GM18873 (cell line): ENCODE data around the gene DALRD3.
A peak's percentile ranks its signal among the peaks of the same experiment; 100 is the strongest.
"Not testable (repeated sequence)": the region's sequence is repeated elsewhere in the genome, so short reads cannot be mapped to it uniquely, and the experiment has no call there.

ENCODE experiments used
- ATAC-seq: cut with Tn5 transposase; IDR thresholded peaks from one replicate; pipeline ENCODE4 v1.9.1; 2021; ENCODE audit warnings: mild to moderate bottlenecking, moderate library complexity, moderate number of reproducible peaks; ENCODE audit not compliant: unreplicated experiment, low FRiP score

Gene DALRD3

DNA sequence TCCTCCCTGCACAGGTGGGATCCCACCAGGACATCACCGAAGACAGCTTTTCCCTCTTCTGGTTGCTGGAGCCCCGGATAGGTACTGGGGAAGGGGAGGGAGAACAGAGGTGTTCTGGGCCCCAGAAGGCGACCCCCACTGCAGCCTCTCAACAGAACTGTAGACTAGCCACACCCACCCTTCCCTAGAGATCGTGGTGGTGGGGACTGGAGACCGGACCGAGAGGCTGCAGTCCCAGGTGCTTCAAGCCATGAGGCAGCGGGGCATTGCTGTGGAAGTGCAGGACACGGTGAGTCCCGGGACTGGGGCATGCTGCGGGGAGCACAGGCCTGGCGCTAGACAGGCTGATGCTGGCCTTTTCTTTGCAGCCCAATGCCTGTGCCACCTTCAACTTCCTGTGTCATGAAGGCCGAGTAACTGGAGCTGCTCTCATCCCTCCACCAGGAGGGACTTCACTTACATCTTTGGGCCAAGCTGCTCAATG, 4.3 kb upstream of the DALRD3 start:
- ATAC-seq, result no peak

DNA sequence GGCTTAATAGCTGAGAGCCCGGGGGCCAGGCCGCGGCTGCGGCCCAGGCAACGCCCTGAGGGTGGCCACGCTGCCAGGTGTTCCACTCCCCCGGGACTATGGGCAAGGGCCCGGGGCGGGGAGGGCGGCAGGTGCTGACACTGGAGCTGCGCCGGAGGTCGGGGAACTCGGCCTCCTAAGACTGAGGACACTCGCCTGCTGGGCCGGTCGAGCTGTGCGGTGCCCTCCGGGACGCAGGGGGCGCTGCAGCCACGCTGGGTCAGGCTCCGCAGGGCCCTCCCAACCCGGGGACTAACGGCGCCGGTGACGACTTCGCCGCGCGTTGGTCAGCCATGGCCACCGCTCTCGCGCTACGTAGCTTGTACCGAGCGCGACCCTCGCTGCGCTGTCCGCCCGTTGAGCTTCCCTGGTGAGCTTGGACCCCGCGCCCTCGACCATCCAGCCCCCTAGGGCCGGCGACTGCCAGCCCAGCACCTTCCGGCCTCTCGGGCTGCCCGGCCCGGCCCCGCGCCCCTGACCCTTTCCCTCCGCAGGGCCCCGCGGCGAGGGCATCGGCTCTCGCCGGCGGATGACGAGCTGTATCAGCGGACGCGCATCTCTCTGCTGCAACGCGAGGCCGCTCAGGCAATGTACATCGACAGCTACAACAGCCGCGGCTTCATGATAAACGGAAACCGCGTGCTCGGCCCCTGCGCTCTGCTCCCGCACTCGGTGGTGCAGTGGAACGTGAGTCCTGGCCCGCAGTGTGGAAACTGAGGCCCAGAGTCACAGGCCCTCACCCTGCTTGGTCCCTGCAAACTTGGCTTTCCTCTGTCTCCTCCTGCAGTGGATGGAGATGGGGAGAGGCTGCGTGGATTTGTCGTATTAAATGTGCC, 3.7 kb upstream of the DALRD3 start, which contains the start of gene NDUFAF3:
Gene NDUFAF3, plus strand, starts transcription at position 309 of the 875 bp plus-strand sequence. Its CDS starts 24 bp downstream, at position 333.
- ATAC-seq, result peak; percentile 54

DNA sequence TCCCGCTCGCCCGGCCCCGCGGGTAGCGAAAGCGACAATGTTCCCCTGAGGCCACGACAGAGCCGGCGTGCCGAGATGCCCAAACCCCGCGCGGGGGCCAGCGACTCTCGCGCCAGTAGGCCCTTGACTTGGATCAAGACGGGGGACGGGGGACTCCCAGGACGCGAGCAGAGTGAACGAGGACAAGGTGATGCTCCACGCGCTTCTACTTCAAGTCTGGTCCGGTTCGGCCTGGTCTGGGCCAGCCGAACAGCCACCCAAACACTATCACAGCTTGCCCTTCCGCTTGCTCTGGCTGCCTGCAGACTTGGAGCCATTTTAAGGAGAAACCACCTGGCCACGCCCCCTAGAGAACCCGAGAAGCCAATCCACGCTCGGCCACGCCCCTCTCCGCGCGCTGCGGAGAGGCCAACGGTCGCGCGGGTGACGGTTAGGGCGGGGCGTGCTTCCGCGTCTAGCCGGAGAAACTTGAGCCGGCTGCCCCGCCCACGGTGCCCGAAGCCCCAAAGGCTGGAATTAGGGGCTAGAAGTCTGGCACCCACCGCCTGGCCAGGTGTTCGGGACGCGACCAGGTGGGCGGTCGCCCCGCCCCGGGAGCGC, 2.9 kb upstream of the DALRD3 start:
- peak; percentile 44 for ATAC-seq

DNA sequence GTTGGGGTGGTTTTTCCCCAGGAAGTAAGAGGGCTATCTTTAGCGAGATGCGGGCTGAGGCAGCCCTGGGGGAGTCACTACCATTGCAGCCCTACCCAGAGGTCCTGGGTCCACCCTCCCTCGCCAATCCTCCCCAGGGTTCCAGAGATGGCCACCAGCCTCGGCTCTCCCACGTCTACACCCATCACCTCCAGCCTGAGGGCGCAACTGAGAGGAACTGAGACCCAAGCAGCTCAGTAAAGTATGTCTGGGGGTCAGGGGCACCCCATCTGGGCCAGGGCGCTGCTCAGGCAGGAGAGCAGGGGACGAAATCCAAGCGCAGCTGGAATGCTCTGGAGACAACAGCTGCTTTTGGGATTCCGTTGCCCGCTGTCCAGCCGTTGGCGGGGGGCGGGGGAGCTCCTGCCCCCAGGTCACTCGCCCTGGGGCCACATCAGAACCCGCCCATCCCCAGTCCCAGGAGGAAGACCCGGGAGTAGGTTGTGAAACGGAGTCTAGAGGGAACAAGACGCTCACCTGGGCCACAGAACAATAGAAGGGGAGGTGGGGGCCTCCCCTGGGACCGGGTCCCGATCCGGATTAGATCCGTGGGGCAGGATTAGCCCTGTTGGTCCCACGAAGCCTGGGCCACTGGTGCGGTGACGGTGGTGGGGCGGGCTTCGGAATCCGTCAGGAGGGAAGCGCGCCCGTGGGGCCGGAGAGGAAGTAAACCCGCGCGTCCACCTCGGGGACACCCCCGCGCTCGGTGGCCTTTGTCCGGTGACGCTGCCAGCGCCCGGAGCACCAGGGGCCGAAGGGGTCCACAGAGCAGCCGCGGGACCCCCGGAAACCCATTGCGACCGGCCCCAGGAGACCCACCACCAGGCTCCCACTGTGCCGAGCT, 2.2 kb upstream of the DALRD3 start:
- ATAC-seq, result peak; percentile 3

DNA sequence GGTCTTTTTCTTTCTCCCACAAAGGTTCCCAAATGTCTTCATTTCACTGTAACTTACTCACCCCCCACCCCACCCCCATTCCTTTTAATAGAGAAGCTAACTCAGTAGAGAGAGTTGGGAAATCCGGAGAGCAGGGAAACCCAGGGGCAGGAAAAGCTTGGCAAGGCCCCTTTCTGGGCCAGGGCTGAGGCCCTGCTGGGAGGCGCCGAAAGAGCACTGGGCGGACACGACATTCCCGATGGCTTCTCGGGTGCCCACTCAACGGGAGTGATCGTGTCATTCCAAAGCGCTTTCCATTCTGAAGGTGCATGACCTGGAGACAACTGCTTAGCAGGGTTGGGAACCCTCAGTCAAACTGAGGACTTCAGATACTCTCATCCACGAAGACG, 1.6 kb upstream of the DALRD3 start:
- no peak for ATAC-seq

DNA sequence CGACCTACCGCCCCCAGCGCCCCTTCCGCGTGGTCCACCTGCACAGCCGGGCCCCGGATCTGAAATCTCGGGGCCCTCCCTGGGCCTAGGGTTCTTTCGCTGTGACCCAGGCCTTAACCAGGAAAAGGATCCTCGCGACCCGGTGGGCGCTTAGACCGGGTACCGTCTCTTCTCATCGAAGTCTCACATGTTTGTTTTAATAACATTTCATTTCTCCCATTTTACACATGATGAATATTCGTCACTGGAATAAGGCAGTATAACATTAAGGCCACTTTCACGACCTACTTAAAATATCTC, 277 bp upstream of the DALRD3 start:
- no peak for ATAC-seq

DNA sequence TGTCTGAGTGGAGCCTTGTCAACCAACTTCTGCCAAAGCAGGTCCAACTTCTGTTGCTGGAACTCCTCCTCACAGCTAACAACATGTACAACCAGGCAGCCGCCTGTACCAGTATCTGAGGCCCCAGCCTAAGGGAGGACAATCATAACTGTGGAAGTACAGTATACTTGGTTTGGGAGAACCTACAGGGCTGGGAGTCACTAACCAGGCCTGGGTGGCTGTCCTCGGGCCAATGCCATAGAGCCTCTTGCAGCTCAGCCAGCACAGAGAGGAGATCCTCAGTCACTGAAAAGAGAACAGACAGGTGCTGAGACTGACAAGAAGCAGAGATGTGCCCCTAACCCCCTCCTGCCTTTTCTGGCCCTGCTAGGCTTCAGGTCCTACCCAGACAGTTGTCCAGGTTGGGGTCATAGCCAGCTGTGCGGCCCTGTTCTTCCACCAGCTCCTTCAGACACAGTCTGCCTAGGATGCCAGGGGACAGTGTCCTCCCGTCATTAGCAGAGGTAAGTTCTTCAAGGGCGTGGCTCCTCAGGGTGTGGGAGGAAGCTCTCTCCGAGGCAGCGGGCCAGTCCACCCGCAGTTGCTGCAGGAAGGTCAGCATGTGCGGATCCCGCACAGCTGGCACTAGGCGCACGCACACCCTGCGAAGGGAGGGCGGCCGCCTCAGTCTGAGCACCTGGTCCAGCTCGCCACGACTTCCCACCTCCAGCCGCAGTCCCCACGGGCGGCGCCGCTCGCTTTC, 980 bp downstream of the DALRD3 start:
- ATAC-seq, result no peak

DNA sequence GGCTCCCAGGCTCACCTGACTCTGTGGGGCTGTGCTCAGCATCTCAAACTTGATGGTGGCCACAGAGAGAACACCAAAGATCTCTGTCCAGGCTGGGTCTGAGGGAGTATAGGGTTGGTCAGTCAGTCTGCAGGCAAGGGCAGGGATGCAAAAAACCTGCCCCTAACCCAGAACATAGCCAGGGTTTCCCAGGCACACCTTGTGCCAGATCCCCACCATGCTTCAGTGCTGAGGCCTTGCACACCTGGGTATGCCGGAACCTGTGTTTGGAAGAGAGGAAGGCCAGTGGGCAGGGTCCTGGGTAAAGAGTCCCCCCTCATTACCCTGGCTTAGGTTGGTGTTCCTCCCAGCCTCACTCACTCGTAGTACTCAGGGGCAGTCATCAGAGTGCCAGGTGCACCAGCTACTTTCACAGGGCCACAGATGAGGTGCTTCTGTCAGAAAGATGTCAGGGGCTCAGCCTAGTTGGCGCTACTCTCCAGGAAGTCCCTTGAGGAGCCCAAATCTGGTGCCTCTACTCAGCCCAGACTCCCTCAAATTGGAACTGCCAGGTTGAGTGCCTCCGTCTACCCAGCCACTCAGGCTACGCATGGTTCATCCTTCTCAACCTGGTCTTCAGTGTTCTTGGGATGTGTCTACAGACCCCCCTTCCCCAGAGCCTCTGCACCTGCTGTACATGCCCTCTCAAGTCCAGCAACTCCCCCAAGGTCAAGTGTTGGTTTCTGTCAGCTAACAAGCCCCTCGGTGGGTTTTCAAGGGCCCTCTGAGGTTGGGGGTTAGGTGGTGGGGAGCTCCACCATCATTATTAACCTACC, 1.8 kb downstream of the DALRD3 start:
- no peak for ATAC-seq

DNA sequence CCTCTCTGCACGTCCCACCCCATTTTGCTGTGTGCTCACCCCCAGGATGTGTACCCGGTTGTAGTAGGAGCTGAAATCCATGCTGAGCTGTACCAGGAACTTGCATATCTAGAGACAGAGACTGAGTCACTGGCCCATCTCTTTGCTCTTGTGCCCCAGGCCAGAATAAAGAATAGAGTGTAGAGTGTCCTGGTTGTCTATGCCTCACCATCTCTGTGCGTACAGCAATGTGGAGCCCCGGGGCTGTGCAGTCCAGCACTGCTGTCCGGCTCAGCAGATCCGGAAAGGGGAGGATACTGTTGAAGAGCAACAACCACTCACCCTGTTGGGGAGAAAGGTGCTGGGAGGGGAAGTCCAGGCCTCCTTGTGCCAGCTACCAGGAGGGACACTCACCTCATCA, 2.6 kb downstream of the DALRD3 start:
- ATAC-seq, result no peak

DNA sequence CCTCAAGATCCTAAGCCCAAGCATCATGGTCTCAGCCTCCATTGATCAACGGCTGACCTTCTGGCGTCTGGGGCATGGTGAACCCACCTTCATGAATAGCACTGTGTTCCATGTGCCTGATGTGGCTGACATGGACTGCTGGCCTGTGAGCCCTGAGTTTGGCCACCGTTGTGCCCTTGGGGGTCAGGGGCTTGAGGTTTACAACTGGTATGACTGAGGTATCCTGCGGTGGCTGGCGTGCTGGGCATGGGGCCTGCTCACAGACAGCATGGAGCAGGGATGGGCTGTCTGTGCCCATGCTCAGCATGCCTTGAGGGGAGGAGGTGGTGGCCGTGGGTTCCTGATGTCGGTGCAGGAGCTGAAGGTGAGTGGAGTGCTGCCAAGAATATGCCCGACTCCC, 3.3 kb downstream of the DALRD3 start:
- ATAC-seq, result no peak

DNA sequence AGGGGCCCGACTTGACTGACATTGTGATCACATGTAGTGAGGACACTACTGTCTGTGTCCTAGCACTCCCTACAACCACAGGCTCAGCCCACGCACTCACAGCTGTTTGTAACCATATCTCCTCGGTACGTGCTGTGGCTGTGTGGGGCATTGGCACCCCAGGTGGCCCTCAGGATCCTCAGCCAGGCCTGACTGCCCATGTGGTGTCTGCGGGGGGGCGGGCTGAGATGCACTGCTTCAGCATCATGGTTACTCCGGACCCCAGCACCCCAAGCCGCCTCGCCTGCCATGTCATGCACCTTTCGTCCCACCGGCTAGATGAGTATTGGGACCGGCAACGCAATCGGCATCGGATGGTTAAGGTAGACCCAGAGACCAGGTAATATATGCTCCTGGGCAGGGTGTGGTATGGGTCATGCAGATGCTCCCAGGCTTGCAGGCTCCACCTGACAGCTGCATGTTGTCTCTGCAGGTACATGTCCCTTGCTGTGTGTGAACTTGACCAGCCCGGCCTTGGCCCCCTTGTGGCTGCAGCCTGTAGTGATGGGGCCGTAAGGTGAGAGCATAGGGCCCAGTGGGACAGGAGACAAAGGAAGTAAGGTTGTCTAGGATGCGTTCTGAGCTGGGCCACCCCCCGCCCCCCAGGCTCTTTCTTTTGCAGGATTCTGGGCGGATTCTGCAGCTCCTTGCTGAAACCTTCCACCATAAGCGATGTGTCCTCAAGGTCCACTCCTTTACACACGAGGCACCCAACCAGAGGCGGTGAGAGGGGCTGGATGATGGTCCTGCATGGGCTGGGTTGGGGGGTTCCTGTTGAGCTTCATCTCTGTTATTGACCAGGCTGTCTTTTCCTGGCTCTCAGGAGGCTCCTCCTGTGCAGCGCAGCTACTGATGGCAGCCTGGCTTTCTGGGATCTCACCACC, 4.4 kb downstream of the DALRD3 start:
- no peak for ATAC-seq

DNA sequence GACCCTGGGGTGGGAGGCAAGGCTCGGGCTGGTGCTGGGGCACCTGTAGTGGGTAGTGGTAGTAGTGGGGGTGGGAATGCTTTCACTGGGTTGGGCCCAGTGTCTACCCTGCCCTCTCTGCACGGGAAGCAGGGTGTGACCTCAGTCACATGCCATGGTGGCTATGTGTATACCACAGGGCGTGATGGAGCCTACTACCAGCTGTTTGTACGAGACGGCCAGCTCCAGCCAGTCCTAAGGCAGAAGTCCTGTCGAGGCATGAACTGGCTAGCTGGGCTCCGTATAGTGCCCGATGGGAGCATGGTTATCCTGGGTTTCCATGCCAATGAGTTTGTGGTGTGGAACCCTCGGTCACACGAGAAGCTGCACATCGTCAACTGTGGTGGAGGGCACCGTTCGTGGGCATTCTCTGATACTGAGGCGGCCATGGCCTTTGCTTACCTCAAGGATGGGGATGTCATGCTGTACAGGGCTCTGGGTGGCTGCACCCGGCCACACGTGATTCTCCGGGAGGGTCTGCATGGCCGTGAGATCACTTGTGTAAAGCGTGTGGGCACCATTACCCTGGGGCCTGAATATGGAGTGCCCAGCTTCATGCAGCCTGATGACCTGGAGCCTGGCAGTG, 5.2 kb downstream of the DALRD3 start:
- no peak for ATAC-seq

DNA sequence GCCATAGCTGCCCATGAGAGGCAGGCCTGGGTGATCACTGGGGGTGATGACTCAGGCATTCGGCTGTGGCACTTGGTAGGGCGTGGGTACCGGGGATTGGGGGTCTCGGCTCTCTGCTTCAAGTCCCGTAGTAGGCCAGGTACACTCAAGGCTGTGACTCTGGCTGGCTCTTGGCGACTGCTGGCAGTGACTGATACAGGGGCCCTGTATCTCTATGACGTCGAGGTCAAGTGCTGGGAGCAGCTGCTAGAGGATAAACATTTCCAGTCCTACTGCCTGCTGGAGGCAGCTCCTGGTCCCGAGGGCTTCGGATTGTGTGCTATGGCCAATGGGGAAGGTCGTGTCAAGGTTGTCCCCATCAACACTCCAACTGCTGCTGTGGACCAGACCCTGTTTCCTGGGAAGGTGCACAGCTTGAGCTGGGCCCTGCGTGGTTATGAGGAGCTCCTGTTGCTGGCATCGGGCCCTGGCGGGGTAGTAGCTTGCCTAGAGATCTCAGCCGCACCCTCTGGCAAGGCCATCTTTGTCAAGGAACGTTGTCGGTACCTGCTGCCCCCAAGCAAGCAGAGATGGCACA, 5.9 kb downstream of the DALRD3 start:
- ATAC-seq, result no peak

DNA sequence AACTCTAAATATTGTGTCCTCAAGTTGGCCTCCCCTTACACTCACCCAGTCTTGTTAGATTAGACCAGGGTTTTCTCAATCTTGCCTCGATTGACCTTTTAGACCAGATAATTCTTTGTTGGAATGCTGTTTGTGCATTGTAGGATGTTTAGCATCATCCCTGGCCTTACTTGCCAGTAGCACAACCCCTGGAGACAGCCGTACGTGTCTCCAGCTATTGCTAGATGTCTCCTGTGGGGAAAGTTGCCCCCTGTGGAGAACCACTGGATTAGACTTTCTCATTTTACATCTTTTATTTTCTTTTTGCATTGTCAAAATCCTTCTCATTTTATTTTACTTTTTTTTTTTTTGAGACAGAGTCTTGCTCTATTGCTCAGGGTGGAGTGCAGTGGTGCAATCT, 9.0 kb downstream of the DALRD3 start:
- no peak for ATAC-seq

DNA sequence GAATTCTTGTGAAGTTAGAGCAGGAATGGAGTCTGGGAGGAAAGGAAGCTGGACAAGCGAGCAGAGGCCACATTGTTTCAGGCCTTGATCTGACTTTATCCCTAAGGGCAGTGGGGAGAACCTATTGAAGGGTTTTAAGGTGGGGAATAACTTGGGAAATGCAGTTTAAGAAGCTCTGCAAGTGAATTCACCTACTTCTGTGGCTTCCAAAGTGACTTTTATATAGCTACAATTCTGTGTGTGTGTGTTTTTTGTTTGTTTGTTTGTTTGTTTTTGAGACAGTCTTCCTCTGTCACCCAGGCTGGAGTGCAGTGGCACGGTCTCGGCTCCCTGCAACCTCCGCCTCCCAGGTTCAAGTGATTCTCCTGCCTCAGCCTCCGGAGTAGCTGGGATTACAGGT, 9.8 kb downstream of the DALRD3 start:
- ATAC-seq, result not testable (repeated sequence)

DNA sequence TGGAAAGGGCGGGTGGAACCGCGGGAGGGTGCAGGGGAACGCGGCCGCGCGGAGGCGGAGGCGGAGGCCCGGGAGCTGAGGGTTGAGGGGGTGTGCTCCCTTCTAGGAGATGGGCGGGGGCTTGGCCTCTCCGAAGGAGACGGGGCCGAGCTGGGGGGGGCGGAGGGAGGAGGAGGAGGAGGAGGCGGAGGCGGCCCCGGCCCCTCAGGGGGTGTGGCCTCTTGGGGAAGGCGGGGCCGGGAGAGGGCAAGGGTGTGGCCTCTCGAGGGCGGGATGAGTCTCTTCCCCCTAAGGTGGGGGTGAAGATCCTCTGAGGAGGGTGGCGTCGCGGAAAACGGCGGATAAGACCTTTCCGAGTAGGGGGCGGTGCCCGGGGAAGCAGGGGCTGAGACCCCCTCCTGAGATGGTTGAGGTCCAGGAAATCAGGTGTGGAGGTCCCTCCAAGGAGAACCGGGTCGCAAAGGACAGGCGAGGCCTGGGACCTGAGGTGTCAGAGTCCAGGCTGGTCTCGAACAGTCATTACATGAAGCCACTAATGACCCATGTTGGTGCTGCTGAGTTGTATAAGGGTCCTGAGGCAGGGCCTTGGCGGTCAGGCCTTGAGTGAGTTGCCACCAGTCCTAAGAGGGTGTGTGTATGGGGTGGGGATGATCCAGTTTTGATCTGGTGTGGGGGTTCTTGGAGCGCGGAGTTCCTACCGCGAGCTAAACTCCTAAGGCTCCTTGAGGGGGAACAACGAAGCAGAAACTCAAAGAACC, 10.4 kb downstream of the DALRD3 start:
- peak; percentile 25 for ATAC-seq
